ENCODE measurements around the gene KIF3C.
"Not testable (repeated sequence)": the region's sequence is repeated elsewhere in the genome, so short reads cannot be mapped to it uniquely, and the experiment has no call there.

Gene KIF3C

DNA sequence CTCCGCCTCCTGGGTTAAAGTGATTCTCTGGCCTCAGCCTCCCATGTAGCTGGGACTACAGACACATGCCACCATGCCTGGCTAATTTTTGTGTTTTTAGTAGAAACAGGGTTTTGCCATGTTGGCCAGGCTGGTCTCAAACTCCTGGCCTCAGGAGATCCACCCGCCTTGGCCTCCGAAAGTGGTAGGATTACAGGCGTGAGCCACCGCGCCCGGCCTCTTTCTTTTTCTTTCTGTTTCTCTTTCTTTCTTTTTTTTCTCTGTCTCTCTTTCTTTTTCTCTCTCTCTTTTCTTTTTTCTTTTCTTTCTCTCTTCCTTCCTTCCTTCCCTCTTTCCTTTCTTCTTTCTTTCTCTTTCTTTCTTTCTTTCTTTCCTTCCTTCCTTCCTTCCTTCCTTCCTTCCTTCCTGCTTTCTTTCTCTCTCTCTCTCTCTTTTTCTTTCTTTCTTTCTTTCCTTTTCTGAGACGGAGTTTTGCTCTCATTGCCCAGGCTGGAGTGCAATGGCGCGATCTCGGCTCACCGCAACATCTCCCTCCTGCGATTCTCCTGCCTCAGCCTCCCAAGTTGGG, 16.6 kb upstream of the KIF3C start:
- not testable (repeated sequence) for DNase-seq

DNA sequence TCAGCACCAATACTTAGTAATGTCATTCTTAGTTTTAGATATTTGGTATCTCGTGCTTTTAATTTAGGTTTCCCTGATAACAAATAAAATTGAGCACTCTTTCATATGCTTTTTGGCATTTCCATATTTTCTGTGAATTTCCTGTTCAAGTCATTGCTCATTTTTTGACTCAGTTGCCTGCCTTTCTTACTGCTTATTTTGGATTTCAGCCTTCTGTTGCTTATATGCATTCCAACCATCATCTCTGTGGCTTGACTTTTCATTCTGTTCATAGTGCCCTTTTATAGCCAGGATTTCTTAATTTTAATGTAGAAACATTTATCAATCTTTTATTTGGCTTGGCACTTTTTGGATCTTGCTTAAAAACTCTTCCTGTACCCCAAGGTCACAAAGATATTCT, 14.5 kb upstream of the KIF3C start:
- DNase-seq: no peak

DNA sequence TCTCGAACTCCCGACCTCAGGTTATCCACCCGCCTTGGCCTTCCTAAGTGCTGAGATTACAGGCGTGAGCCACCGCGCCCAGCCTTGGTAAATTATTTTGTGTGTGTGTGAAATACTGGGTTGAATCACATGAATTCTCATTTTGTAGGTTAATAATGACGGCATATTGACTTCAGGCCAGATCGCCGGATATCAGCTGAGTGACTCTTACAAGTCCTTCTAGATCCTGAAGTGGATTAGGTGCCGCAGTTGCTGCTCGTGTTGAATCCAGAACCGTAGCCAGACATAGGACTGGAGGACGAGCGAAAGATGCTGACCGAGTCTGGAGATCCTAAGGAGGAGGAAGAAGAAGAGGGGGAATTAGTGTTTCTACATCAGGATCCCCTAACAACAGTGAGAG, 12.2 kb upstream of the KIF3C start:
- DNase-seq: no peak

DNA sequence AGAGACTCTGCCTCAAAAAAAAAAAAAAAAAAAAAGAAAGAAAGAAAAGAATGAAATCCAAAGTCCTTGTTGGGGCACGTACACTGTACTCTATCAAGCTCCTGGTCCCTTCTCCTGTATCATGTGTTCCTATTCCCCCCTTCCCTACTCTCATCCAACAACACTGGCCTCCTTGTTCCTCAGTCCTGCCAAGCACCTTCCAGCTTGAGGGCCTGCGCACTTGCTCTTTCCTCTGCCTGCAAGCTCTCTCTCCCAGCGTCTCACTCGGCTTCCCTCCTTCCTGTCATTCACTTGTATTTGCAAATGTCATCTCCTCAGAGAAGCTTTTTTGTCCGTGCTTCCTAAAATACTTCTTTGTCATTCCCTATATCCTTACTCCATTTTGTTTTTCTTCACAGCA, 10.8 kb upstream of the KIF3C start:
- DNase-seq: no peak

DNA sequence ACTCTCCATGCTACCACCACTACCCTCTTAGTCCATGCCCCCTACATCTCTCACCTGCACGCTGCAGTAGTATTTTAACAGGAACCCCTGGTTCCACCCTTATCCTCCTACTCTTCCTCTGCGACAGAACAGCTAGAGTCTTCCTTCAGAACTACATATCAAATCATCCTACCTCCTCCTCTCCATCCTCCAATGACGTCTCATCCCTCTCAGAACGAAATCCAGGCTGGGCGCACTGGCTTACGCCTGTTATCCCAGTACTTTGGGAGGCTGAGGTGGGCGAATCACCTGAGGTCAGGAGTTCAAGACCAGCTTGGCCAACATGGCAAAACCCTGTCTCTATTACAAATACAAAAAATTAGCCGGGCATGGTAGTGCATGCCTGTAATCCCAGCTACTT, 10.3 kb upstream of the KIF3C start:
- DNase-seq: no peak

DNA sequence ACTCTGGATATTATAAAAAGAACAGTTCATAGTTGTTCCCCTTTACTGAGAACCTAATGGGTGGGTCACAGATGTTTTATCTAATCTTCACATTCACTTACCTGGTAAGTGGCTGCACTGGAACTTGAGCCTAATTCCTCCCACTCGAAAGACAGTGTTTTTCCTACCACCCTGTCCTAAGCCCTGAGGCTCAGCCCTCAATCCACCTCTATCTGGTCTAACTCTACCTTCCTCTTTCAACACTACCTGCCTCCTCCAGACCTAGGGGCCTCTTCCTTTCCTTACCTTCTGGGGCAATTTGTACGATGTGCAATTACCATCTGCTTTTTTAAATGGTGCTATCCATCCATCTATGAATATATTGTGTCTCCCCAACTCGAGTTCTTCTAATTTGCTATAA, 9.7 kb upstream of the KIF3C start:
- DNase-seq: no peak

DNA sequence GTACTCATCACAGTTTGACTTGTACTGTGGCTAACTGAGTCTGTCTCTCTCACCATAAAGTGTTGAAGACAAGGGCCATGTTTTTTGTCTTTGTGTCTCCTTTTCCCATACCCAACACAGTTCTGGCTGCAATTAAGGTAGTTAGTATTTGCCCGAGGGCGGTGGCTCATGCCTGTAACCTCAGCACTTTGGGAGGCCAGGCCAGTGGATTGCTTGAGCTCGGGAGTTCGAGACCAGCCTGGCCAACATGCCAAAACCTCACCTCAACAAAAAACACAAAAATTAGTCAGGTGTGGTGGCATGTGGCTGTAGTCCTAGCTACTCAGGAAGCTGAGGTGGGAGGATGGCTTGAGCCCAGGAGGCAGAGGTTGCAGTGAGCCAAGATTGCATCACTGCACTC, 6.9 kb upstream of the KIF3C start:
- no peak for DNase-seq

DNA sequence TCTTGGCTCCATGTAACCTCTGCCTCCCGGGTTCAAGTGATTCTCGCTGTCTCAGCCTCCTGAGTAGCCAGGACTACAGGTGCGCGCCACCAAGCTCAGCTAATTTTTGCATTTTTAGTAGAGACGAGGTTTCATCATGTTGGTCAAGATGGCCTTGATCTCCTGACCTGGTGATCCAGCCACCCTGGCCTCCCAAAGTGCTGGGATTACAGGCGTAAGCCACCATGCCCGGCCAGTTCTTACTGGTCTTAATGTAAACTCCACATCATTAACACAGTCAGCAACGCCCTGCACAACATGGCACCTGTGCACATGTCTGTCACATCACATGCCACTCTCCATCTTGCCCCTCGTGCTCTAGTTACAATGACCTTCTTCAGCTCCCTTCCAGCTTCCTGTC, 5.8 kb upstream of the KIF3C start:
- no peak for DNase-seq

DNA sequence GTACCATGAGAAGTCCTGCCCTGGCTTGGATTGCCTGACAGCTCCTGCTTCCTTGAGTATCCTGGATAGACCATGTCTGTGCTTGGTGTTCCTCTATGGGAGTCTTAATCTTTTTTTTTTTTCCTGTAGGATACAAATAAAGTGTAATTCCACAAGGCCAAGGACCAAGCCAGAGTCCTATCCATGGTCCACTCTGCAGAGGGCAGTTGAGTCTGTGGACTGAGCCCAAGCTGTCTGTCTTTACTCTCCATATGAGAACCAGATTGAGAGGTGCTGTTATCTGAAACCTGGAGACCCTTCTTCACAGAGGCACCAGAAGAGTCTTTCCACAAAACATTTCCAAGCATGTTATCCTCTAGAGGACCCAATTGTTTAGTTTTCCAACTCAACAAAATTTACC, 1.4 kb upstream of the KIF3C start:
- no peak for DNase-seq

DNA sequence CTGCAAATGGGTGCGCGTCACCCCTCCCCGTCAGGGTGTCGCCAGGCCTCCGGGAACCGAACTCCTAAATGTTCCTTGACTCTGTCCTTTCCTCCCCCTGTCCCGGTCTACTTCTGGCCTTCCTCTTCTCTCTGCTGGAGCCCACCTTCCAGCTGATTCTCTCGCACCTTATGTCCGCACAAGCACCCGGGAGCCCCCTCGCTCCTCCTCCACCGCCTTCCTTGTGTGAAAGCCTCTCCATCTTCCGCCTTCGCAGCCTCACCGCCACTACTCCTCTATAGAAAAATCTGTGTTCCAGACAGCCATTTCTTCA, 627 bp upstream of the KIF3C start:
- no peak for DNase-seq

DNA sequence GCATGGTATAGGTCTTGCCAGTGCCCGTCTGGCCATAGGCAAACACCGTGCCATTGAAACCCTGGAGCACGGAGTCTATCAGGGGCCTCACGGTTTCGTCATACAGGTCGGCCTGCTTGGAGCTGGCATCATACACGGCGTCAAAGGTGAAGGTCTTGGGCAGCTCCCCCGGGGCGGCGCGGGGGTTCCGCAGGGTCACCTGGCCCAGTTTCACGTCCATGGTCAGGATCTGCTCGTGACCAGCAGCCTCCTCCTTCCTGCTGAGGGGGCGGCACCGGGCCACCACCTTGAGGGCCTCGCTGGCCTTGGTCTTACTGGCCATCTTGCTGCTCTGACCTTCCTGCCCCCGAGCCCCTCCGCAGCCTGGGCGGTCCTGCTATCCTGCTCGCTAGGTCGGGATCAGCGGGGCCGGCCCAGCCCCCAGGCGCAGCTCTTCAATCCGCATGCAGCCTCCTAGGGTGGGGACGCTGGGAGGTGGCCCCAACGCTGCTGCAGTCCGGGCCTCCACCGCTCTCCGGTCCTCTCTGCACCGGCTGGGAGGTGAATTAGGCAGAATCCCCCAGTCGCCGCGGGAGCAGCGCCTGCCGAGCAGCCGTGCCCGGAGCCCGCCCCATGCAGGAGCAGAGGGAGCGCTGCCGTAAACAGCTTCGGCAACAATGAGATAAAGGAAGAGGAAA, 563 bp downstream of the KIF3C start:
- no peak for DNase-seq

DNA sequence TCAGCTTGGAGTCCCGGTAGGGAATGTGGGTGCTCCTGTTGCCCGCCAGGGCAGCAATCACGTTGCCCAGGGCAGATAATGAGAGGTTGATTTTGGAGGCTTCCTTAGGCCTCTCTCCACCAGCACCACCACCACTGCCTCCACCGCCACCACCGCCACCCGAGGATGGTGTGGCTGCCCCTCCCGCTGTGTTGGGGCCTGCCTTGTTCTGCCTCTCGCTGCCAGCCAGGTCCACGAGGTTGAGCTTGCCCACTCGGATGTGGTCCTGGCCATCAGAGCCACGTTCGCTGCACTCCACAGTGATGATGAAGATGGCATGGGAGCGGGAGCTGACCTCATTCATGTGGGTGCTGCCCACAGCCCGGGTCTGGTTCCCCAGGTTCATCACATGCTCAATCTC, 1.3 kb downstream of the KIF3C start:
- DNase-seq: no peak

DNA sequence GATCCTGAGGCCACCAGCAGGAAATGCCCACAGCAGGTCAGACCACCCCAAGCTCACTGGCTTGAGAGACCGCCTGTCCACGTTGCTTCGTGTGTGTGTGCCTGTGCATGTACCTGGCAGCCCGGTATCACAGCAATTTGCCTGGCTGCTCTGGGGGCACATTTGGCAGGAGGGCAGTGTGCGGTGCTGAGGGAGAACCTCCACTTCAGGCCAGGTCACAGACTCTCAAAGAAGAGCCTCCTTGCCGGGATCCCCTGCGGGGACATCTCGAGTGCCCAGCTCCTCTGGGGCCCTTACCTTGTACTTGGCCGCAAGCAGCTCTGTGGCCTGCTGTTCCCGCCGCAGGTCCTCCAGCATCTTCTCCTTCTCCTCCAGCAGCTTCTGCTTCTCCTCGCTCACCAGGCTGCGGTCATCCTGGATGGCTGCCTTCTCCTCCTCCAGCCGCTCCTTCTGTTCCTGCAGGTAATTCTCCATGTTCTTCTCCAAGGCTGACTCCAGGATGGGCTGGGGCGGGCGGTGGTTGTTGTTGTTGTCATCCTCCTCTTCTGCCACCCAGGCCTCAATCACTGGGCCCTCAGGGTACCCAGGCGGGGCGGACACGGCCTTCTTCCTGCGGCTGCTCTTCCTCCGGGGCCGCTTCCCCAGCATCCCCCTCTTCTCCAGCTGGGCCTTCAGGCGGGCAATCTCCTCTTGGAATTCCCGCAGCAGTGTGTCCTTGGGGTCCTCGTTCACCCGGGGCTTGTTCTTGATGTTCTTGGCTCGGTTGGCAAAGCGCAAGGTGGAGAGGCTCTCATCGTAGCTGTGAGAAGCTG, 2.0 kb downstream of the KIF3C start:
- DNase-seq: no peak

DNA sequence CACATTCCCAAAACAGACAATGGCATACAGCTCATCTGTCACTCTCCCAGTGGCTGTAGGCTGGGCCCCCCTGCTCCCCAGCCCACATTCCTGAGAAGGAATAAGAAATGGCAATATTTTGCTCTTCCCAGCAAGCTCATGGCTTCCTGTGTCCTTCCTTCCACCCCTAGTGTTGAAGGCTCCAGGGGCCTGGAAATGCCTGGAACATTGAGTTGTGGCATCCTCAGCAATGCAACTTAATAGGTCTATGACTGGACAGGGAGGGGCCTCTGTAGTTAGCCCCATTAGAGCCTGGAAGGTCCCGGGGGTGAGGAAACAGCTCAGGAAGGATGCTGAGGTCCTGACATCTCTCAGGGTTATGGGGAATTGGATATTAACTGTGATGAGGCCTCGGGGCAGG, 3.3 kb downstream of the KIF3C start:
- no peak for DNase-seq

DNA sequence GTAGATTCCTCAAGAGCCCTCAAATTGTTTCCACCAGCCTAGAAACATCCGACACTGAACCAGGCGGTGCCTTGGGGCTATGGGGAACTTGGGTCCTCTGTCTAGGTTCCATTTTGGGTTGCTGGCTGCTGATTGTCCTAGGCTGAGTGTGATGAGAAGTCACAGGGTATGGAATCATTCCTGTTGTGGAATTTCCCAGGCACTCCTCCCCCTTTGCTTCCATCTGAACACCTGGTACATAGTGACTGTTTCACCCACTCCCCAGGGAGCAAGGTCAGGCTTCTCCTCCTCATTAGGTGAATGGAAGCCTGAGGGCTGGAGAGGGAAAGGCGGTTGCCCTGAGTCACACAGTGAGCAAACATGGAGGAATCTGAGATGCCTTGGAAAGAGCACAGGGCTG, 4.5 kb downstream of the KIF3C start:
- no peak for DNase-seq

DNA sequence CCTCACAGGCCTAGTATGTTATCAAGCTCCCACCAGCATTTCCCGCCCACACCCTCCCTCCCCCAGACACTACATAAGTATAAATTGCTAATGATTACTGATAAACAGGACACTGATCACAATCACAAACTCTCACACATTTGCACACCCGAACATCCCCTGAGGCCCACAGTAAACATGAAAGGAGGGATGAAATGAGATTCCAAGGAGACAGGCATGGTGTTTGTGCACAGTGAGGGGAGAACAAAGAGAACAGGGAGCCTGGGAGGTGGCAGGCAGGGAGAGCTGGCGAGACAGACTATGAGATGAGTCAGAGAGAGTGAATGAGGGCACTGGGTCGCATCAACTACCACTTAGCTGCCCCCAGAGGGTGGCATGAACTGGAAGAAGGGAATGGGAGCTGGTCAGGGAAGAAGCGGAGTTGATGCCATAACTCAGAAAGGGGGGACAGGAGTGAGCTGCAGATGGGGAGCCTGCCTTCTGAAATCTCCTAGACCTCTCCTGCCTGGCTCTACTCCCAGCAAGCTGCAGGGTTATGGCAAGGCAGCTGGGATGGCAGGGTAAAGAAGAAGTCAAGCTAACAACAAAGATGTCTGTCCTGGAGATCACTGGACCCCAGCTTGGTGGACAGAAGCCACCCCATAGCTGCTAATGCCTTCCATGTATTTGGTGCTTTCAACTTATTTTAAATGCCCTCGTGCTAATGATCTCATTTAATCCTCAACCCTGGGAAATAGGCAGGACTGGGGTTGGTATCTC, 5.1 kb downstream of the KIF3C start:
- no peak for DNase-seq

DNA sequence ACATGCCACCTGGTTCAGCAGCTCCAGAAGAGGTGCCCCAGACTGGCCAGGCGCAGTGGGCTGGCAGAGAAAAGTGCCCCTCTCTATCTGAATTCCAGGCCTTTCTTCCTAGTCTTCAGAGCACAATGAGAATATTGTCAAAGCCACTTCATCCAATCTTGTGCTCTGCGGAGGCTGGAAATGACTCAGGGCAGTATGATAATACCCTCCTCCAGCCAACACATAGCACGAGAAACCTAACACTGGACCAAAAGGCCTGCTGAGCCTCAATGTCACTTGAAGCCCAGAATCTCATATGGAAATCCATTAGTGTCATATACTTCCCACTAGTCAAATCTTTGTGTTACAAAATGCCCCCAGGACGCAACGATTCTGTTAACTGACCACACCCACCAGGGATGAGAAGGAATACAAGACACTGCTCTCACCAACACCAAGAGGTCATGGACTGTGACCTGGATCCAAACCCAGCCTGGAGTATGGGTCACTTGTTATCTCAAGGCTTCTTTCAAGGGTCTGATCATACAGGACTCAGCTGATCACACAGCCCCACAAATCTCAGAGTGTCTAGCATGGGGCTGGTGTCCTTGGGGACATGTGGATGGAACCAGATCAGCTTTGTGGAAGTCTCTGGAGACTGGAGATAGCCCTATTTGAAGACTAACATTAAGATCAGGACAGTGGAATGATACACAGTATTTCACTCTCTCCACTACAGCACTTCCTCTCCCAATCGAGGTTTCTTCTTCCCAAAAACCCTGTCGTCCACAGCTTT, 10.1 kb downstream of the KIF3C start:
- no peak for DNase-seq

DNA sequence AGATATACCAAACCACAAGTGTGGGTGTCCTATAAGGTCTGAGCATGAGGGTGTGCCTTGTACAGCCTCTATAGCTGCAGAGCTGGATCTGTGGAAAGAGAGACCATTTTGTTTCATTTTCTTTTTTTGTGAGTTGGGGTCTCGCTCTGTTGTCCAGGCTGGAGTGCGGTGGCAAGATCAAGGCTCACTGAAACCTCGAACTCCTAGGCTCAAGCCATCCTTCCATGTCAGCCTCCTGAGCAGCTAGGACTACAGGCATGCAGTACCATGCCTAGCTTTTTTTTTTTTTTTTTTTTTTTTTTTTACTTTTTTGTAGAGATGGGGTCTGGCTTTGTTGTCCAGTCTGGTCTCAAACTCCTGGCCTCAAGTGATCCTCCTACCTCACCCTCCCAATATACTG, 10.7 kb downstream of the KIF3C start:
- no peak for DNase-seq

DNA sequence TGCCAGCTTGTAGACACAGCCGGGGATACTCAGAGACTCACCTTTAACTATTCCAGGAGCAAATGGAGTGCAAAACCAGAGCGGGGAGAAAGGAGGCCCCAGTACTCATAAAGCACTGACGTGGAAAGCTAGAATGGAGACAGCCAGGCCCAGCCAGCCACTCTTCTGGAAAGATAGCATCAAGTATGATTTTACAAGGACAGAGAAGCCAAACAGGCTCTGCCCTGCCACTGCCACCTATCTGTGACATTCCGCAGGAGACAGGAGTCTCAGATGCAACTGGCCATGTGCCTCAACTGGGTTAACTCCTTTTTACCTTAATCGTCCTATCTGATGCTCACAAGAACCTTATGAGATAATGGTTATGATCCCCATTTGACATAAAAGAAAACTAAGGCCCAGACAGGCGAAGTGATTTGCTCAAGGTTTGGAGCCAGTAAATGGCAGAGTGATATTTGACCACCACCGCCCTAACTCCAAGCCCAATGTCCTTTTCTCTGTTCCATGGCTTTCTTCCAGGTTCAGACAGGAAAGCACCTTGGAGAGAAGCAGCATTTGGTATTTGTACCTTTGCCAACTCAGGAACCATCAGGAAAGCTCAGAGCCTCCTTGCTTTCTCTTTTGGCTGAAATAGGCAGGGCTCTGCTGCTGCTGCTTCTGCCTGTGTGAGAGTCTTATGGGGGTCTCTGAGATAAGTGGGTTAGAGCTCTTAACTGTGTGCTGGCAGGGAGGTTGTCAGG, 15.6 kb downstream of the KIF3C start:
- no peak for DNase-seq

DNA sequence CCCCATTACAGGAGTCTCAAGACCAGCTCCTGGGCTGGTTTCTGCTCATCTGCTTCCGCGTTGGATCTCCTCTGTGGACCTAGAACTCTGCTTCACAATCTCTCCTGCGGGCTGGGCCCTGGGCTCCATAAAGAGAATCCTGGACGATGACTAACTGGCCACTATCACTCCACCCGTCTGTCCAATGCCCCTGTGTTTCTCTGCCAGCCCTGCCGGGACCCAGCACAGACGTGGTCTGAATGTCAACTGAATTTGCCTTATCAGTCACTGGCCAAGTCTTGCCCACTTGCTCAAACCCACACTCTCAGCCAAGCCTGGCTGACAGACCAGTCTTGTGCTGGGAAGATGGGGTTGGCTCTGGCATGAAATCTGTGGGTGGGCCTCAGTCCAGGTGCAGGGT, 17.4 kb downstream of the KIF3C start:
- peak; percentile 80 for DNase-seq

DNA sequence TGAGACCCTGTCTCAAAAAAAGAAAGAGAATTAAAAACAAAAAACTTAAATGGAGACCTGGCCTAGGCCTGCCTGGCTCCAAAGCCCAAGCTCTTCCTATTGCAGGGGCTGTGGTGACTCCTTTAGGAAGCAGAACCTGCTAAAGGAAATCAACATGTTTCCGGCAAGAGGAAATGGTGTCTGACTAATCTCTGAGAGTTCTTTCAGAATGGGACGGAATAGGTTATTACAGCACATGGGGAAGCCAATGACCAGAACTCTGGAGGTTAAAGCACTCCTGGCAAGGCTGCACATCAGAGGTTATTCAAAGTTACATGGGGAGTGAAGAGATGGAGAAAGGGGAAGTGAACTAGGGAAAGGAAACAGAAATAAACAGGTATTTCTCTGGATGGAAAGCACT, 21.4 kb downstream of the KIF3C start:
- DNase-seq: no peak

DNA sequence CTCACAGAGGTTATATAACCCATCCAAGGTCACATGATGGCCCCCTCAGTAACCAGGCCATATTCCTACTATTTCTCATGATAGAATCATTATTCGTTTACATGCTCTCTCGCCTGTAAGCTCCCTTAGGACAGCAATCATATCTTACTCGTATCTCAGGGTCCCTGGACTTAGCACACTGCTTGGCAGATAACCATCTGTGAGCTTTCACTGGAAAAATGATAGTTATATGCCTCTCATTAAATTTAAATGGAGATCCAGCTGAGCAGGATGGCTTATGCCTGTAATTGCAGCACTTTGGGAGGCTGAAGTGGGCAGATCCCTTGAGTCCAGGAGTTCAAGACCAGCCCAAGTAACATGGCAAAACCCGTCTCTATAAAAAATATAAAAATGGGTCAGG, 21.9 kb downstream of the KIF3C start:
- no peak for DNase-seq
